Ammon's horn (tissue), 1 donor: ENCODE measurements around the gene SP9.

Experiments used
- DNase-seq: peaks from one replicate; pipeline ENCODE4 v3.0.0-alpha.2; 2016; ENCODE audit warnings: low spot score

The SP9 gene

DNA sequence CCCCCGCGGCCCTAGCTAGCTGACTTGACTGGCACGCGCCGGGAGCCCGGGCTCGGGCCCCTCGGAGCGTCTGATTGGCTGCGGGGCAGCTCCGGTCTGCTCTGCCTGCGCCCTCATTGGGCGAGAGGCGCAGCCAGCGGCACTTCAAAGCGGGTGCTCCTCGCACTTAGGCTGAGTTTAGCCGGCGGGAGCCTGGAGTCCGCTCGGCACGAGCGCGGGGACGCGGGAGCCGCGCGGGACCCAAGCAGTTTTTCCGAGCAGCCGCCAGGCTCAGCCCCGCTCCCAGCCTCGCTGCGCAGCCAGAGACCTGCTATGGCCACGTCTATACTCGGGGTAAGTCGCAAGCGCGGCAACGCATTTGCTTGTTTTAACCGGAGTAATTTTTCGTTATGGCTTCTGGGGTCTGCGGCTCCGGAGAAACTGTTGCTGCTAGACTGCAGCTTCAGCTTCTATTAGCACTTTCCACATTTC lies at the start of gene SP9:
TSS of gene SP9 (plus strand) at position 174 of the 471 bp plus-strand sequence. CDS start at position 313, 139 bp downstream.
- no peak for DNase-seq

DNA sequence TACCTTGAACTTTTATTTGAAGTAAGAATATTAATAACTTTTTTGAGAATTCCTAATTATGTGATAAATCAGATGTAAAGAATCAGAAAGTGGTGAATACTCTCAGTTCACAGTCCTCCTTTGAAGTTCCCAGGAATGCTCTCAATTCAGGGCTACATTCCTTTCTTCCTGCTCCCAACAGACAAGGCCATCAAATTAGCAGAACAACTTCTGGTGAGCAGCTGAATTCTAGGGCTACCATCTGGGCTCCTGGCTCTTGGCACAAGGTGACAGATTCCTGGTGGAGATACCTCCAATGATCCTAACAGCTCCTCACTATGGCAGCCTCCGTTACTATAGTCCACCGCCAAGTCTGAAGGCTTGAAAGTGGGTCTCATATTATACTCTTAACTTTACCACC lies 48.6 kb upstream of the SP9 start:
- no peak for DNase-seq

DNA sequence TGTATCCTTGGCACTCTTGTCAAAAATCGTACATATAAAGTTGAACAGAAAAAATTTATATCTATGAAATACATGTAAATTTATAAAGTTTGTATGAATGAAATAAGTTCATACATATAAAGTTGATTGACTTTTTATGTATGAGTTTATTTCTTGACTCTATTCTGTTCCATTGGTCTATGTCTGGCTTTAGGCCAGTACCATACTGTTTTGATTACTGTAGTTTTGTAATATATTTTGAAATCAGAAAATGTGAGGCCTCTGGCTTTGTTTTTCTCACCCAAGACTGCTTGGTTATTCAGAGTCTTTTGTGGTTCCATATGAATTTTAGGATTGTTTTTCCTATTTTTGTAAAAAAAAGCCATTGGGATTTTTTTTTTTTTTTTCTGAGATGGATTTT lies 41.8 kb upstream of the SP9 start:
- no peak for DNase-seq

DNA sequence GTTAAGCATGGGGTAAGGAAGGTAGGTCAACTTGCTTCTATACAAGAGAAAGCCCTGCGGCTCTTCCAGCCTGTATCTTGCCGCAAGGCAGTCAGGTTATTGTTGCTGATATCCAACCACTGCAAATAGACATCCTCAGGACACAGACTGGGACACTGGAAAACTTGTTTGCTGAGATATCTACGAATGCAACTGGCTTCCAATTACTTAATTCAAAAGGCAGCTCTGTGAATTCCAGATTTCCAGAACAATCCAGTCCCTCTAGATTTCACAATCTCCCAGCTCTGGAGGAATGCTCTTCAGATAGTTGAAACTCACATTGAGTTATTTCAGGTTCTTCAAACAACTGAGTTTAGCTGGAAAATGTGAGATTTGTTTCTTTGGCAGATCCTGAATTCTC lies 34.6 kb upstream of the SP9 start:
- no peak for DNase-seq

DNA sequence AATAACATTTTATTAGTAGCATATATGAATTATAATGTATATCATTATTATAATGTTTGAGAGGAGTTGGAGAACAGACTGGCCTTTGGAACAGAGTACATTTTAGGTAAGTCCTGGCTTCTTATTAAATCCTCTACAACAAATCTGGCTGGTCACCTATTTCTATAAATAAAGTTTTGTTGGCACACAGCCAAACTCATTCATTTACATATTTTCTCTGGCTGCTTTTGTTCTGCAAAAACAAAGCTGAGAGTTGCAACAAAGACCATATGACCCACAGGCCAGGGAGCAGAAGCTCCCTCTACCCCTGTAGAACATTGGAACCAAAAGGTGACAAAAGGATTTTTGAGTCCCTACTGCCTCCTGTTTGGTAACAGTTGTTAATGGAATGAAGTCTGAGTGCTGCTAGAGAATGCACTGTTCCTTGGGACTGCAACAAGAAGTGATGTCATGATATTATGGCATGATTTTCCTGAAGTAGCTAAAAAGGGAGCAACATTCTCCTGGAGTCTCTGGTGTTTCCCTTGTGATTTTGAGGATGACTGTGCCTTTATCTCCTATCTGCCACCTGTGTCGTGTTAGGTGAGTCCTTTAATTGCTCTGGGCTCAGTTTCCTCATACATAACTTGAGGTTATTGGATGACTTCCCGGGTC lies 22.0 kb upstream of the SP9 start:
- no peak for DNase-seq

DNA sequence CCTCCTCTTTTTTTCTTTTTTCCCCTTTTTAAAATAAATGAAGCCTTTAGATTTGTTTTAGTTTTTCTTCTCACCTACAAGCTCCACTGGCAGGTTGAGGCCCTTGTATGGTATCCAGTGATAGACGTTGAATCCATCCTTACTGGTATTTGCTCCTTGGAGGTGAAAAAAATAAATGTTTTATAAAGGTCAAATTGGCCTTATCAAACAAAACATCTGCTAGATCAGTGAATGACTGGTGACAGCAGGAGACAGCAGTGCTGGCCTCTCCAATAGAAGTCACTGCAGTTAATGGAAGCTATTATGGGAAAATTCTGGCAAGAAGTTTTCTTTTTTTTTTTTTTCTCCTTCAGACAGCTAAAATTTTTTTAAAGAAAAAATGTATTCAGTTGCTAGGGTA lies 12.6 kb upstream of the SP9 start:
- no peak for DNase-seq

DNA sequence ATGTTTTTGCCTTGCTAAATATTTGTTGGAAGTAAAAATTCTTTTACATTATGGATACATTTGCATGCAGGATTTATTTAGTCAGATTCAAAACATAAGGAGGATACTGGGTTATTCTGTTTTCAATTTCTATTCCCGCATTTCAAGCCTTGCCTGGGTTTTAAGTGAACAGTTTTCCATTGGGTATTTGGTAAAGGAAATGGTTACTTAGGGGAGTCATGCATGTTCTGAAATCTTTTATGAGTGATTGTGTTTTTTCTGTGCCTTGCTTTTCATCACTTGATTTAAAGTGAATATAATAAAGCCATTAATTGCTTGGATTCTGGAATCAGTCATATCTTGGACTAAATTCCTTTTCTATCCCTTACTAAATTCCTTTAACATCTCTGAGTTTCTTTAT lies 12.0 kb upstream of the SP9 start:
- no peak for DNase-seq

DNA sequence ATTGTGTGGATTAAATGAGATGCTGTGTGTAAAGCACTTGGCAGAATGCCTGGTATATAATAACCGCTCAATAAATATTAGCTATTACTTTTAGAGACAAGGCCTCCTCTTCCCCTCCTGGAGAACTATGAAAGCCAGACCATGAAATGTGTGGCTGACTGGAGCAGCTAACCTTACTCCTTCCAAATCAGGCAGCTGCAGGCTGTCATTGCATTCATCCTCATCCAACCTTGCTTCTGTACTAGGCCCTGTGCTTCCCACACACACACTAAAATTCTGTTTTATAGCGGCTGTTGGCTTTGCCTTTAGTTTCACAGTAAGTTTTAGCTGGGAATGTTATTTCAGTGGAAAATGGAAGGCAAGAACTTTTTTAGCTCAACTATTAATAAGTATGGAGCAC lies 10.2 kb upstream of the SP9 start:
- DNase-seq: no peak

DNA sequence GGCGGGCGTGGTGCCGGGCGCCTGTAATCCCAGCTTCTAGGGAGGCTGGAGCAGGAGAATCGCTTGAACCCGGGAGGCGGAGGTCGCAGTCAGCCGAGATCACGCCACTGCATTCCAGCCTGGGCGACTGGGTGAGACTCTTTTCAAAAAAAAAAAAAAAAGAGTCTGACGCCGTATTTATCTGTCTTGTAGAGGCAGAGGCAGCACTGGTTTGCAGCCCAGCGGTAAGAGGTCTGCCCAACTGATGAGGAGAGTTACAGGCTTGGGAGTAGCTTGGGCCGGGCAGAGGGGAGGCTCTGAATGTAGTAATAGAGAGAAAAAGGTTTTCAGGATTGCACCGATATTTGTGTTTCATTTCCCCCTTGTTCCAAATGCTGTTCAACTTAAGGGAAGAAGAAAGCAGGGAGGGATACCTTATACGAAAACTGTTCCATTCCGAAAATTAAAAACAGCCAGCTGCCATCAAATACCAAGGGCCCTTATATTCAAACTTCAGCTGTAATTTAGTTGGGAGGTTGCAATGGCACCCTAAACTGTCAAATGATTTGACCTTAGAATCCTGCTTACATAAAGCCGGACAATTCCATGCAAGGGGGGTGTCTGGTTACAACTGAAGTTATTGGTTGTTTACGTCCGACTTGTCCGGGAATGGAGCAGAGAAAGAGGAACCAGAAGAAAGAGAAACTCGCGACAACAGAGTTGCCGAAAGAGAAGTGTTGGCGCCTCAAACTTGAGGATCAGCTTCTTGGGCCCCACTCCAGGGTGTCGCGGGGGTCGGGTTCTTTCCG lies 9.2 kb upstream of the SP9 start:
- DNase-seq: no peak

DNA sequence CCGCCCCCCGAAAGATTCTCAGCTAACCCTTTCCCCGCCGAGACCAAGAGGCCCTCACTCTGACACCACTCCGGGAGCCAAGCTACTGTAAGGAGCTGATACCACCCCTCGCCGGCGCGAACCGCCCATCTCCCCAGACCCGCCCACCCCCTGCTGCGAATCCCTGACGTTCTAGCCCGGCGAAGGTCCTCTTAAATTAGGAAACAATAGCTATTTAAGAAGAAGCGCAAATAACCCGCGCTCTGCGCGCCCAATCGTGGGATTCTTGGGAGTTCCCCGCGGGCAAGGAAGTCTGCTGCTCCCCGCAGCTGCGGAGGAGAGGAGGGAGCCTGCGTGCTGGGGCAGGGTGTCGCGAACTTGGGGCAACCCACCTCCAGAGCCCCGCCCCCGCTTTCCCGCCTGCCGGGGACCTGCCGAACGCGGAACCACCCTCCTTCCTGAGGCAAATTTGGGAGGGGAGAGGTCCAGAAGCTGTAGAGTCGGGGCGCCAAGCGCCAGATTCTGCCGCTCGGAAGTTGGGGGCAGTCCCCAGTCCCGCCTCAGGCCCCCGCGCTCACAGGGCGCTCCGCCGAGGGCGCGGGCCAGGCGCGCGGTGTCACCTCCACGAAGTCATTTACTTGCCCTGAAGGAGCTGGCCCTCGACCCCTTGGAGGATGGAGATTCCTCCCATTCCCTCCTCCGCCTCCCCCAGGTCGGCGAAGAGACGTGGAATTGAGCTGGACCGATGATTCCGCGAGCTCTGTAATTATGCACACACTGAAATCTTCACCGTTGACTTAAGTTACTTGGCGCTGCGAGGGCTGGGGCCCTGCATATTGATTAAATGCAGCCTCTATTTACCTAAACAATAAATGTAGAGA lies 8.4 kb upstream of the SP9 start:
- DNase-seq: no peak

DNA sequence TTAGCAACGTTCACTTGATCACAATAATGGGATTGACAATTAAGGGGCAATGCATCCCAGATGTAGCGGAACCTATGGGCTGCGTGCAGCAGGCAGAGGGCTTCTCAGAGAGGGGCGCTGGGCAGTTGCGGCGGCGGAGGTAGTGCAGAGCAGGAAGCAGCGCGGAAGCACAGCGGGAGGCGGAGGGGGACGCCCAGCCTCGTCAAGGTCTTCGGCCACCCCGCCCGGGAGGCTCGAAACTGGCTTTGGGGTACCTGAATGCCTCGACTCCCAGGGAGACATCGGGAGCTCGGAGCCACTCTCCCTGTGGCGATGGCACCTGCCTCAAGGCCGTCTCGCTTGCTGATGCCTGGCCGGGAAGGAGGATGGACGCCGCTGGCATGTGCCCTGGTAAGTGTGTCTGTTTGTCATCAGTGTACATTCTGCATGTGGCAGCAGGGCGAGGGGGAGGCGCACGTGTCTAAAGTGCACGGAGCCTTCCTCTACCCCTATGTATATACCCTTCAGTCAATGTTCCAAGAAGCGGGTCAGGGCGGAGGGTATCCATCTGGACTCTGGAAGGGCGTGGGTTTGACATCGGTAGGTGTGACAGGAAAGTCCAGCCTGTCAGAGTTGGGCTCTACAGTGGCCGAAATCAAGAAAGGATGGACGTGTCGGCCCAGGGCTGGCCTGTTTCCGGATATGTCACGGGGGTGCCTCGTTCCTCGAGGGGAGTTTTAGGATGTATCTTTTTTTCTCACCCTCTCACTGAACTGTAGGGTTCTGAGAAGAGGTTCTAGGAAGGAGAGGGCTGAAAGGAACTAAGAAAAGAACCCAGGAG lies 7.5 kb upstream of the SP9 start:
- no peak for DNase-seq

DNA sequence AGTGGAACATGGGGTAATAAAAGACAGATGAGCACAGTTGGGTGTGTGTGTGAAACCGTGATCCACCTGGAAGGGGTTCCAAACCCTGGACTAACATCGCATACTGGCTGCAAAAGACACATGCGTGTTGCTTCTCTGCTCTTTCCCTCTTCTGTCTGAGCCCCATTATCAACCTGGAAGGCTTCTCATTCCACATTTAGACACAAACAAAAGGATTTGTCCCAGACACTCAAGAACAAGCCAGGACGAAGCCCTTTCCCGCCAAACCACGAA lies 7.0 kb upstream of the SP9 start:
- no peak for DNase-seq

DNA sequence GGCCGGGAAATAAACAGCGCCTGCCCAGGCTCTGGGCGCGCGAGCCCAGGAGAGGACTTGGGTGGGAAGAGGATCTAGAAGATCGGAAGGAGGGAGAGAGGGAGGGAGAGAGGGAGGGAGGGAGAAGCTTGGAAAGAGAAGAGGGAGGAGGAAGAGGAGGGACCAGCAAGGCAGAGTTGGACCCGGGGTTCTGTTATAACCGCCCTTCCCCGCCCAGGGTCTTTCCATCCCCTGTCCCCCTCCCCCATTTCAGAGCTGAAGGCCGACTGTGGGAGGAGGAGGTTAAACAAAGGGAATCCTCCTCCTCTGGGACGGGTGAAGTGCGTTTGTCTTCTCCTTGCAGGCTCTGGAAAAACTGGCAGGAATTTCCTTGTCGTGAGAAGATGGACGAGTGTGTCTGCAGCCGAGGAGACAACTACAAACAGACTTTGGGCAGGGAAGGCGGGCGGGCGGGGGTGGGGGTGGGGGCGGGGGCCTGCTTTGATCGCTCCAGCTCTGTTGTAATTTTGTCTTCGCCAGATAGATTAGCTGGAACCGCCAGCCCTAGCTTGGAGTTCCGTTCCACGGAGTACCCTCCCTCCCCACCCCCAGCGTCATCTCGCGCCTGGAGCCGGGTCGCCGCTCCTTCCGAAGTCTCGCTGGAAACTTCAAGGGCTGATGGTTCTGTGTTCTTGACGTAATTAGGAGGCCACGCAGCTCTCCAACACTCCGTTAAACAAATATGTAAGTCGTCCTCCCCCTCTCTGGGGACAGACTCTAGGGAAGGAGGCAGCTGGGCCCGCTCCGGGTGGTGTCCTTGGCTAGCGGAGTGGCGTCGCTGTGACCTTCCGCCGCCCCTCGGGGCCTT lies 6.4 kb upstream of the SP9 start:
- no peak for DNase-seq

DNA sequence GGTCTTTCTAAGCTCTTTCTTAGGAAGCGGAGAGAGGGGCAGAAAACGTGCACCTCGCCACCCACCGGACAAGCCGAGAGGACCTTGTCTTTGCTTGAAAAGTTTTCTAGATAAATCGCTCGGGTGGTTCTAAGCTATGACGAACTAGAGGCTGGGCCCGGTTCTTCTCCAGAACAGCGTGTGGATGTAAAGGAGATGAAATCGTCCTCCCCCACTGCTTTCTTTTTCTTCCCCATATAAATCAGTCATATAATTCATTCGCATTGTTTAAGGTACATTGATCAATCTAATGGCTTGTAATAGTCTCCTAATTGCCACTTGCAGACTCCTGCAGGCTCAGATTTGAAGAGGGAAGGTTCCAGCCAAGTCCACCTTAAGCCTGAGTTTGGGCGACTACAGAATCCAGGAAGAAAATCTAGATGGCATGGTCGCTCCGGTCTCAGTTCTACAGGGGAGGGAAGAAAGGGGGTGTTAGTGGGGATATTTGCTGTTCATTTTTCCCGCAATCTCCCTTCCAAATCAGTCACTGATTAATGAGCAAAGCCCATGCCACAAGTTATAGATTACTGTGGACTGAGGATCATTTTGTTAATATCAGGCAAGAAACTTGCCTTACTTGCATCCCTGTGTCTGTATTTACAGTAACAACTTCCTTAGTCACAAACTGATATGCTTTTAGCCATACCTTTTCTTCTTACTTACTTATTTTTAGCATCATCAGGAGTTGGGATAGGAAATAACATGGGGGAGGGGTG lies 5.6 kb upstream of the SP9 start:
- no peak for DNase-seq

DNA sequence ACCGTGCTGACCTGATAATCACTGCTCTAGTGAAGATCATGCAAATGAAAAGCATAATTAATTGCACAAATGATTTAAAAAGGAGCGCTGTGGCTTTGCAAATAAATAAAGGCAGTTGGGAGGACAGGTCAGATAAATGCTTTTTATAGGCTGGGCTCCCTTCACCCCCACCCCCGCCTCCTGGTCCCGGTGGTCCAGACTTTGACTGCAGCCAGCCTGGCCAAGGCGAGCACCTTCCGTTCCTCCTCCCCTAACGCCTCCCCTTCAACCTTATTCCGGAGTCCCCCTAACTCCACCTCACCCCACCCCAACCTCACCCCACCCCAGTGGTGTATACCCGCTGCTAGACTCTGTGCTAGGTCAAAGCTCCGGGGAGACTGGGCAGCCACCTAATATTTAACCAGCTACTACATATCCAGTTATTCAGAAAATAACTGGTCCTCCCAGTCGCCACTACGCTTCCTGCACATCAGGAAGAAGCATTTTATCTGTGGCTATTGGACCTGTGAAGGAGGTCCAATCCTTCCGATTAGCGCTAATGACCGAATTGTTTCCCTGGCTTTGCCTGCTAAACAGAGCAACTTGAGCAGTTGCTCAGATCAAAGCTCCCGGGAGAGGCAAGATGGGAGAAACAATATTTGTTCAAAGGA lies 3.7 kb upstream of the SP9 start:
- no peak for DNase-seq

DNA sequence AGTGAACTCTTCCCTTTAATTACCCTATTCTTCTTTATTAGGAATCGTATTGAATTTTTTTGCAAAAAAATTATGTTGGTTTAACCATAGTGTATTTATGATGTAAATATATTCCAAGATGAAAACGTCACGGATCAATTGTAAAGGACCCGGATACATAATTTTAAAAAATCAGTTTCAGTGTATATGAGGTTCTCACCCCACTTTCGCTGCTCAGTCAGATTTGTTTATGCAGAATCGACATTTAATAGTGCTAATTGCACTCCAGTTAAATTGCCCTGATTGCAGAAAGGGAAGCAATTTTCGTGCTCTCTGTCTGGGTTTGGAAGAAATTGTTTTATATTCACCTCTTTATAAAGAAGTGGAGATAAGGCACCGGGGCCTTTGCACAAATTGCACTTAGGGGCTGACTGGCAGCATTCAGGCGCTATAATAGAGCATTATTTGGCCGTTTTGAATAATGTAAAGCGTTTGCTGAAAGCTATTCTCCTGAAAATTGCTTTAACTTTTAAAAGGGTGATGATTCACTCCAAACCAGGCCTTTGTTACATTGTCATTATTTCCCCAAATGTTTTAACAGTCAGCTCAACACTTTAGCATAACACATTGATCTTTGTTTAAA lies 3.0 kb upstream of the SP9 start:
- DNase-seq: no peak

DNA sequence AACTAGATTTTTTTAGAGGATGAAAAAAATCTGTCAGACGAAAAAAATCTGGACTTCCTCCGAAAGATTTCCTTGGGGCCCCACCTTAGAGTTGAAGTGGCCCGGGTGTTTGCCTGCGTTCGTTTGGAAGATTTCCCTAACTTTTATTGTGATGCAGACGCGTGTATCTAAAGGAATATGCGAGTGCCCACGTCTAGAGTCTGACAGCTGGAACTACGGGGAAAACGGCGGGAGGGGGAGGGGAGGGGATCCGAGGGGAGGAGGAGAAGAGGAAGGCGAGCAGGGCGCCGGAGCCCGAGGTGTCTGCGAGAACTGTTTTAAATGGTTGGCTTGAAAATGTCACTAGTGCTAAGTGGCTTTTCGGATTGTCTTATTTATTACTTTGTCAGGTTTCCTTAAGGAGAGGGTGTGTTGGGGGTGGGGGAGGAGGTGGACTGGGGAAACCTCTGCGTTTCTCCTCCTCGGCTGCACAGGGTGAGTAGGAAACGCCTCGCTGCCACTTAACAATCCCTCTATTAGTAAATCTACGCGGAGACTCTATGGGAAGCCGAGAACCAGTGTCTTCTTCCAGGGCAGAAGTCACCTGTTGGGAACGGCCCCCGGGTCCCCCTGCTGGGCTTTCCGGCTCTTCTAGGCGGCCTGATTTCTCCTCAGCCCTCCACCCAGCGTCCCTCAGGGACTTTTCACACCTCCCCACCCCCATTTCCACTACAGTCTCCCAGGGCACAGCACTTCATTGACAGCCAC lies 2.4 kb upstream of the SP9 start:
- no peak for DNase-seq

DNA sequence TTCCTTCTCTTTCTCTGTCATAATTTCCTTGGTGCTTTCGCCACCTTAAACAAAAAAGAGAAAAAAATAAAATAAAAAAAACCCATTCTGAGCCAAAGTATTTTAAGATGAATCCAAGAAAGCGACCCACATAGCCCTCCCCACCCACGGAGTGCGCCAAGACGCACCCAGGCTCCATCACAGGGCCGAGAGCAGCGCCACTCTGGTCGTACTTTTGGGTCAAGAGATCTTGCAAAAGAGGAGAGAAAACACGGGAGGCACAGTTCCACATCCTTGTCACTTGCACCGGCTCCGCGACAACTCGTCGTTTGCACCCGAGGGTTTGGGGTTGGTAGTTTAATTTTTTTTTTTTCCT lies 1.8 kb upstream of the SP9 start:
- DNase-seq: no peak
